Measurements from ENCODE around the gene DGKA. TPM values are rescaled to one million over a fixed set of nuclear protein-coding genes. Genes with fewer than 3 reads are reported as not detected.
"Not testable (repeated sequence)": the region's sequence is repeated elsewhere in the genome, so short reads cannot be mapped to it uniquely, and the experiment has no call there.

Gene DGKA
- total RNA-seq, 2 donors from 2014 or later: 343 to 396 TPM

DNA sequence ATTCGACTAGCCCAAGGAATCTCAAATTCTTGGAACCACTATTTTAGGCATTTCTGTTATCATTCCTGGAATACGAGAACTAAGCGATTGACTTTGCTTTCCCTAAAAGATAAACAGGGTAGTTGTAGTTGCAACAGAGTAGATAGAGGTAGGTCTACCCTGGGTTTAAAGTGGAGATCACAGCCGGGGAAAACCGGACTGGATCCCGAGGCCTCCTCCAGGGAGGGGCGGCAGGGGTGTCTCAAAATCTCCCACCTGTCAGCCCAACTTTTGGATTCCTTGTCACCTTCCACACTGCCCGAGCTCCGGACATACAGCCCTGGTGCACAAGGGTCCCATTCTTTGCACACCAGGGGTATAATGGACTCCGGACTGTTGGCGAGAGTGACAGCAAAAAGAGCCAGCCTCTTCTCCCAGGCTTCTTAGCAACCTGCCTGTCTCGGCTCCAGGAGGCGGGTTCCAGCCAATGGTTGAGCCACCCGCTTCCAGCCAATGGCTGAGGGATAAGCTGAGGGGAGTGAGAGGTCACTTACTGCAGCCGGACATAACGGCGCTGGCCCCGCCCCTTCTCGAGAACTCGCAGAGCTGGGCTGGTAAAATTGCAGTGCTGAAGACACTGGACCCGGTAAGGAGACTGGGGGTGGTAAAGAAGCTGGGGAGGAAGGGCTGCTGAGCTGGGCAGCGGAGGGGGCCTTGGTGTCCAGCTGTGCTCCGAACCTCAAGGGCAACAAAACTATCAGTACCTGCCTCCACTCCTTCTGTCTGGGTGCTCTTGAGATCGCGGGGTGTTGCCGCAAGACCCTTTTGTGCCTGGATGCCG, 66.0 kb downstream of the DGKA start, which contains the start of gene SUOX:
TSS of gene SUOX (plus strand) at position 562 of the 820 bp plus-strand sequence. CDS start 4,946 bp downstream, outside the sequence.
- H3K9me3 Mint-ChIP-seq: no peaks in the 10 kb centered on the region

DNA sequence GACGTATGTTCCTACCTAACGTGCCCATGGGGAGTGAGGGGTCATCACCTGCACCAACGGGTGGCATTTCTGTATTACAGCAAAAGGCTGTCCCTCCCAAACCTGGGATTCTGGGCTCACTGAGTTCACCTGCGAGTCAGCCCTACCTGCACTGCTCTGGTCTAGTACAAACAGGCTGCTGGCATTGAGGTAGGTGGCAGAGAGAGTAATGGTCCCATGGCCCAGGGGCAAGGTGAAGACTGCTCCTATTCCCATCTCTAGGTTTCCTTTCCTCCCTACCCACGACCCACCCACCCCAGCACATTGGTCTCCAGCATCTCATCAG, 66.5 kb downstream of the DGKA start:
- H3K4me1 Mint-ChIP-seq (ENCODE audit: low read depth): peaks cover 23% of the 10 kb centered on the region
- peak overlapping the region; percentile 82 to 83 for H3K4me3 Mint-ChIP-seq
- ATAC-seq (replicated peaks in 1 of 2): peak; percentile 7 to 19
- no peak for DNase-seq
- H3K27ac Mint-ChIP-seq: no peak overlapping the region
- H3K36me3 Mint-ChIP-seq (ENCODE audit: insufficient read depth in 2 of 2): peaks cover 0 to 4% of the 10 kb centered on the region in 2 donors
- H3K9me3 Mint-ChIP-seq: no peaks in the 10 kb centered on the region
- no peaks in the 10 kb centered on the region for H3K27me3 Mint-ChIP-seq (ENCODE audit: low read depth)

More for the DNA sequence above, 66.0 kb downstream of the DGKA start, which contains the start of gene SUOX:
- Mint-ChIP-seq H3K27ac (no peak within 1 kb of the TSS), H3K4me3 (peak within 1 kb of the TSS; percentile 82 to 83), H3K27me3 (ENCODE audit: low read depth) (no peaks in the 10 kb centered on the region), H3K4me1 (ENCODE audit: low read depth) (peaks cover 23% of the 10 kb centered on the region), H3K36me3 (ENCODE audit: insufficient read depth in 2 of 2) (peaks cover under 1 to 8% of the 10 kb centered on the region in 2 donors)
- ATAC-seq (replicated peaks in 1 of 2) (peak; percentile 88 to 92), DNase-seq (peak; percentile 46 to 67)

DNA sequence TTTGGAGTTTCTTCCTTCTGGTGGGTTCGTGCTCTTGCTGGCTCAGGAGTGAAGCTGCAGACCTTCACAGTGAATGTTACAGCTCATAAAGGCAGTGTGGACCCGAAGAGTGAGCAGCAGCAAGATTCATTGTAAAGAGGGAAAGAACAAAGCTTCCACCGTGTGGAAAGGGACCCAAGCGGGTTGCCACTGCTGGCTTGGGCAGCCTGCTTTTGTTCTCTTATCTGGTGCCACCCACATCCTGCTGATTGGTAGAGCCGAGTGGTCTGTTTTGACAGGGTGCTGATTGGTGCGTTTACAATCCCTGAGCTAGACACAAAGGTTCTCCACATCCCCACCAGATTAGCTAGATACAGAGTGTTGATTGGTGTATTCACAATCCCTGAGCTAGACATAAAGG, 68.6 kb downstream of the DGKA start:
- not testable (repeated sequence) for H3K4me3 Mint-ChIP-seq; ATAC-seq (replicated peaks in 1 of 2); DNase-seq; H3K36me3 Mint-ChIP-seq (ENCODE audit: insufficient read depth in 2 of 2); H3K9me3 Mint-ChIP-seq; H3K27ac Mint-ChIP-seq; H3K27me3 Mint-ChIP-seq (ENCODE audit: low read depth)
- peaks cover 23% of the 10 kb centered on the region for H3K4me1 Mint-ChIP-seq (ENCODE audit: low read depth)

DNA sequence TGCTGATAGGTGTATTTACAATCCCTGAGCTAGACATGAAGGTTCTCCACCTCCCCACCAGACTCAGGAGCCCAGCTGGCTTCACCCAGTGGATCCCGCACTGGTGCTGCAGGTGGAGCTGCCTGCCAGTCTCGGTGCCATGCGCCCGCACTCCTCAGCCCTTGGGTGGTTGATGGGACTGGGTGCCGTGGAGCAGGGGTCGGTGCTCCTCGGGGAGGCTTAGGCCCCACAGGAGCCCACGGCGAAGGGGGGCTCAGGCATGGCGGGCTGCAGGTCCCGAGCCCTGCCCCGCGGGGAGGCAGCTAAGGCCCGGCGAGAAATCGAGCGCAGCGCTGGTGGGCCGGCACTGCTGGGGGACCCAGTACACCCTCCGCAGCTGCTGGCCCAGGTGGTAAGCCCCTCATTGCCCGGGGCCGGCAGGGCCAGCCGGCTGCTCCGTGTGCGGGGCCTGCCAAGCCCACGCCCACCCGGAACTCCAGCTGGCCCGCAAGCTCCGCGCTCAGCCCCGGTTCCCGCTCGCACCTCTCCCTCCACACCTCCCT, 69.1 kb downstream of the DGKA start:
- H3K9me3 Mint-ChIP-seq; DNase-seq; H3K4me3 Mint-ChIP-seq; H3K36me3 Mint-ChIP-seq (ENCODE audit: insufficient read depth in 2 of 2); ATAC-seq (replicated peaks in 1 of 2); H3K27me3 Mint-ChIP-seq (ENCODE audit: low read depth); H3K27ac Mint-ChIP-seq: not testable (repeated sequence)
- peaks cover 23% of the 10 kb centered on the region for H3K4me1 Mint-ChIP-seq (ENCODE audit: low read depth)

DNA sequence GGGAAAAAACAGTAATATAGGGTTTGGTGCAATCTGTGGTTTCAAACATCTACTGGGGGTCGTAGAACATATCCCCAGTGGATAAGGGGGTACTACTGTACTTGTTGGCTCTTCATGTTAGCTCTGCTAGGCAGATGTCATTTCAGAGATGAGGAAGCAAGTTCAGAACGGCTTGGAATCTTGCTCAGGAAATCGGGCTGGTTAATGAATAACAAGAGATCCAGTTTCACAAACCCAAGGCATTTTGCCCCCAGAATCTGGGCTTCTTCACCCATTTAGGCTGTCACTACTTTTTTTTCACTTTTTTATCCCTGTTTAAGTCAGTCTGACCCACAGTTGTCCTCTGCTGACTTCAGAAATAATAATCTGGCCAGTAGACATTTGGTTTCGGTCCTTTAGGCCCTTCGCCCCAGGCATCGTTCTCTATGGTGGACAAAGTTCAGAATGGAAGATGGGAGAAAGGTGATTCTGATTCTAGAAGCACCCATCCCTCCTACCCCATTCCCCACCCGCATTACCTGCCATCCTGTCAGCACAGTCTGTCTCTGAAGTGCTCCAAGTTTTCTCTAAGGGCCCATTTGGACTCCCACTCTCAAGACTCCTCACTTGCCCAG, 70.6 kb downstream of the DGKA start:
- H3K27ac Mint-ChIP-seq: no peak overlapping the region
- ATAC-seq (replicated peaks in 1 of 2) (no peak), DNase-seq (no peak)
- H3K4me3 Mint-ChIP-seq: no peak overlapping the region
- H3K36me3 Mint-ChIP-seq (ENCODE audit: insufficient read depth in 2 of 2): peaks cover 0 to 7% of the 10 kb centered on the region in 2 donors
- H3K4me1 Mint-ChIP-seq (ENCODE audit: low read depth): peaks cover 16% of the 10 kb centered on the region
- H3K27me3 Mint-ChIP-seq (ENCODE audit: low read depth): no peaks in the 10 kb centered on the region
- H3K9me3 Mint-ChIP-seq: no peaks in the 10 kb centered on the region

DNA sequence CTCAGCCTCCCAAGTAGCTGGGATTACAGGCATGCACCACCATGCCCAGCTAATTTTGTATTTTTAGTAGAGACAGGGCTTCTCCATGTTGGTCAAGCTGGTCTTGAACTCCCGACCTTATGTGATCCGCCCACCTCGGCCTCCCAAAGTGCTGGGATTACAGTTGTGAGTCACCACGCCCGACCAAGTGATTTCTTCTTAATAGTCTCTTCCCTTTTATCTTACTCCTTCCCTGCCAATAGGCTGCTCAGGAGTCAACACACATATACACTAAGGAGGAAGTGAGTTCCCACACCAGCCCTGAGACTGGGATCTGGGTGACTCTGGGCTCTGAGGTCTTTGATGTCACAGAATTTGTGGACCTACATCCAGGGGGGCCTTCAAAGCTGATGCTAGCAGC, 72.4 kb downstream of the DGKA start:
- H3K27me3 Mint-ChIP-seq (ENCODE audit: low read depth); ATAC-seq (replicated peaks in 1 of 2); DNase-seq; H3K27ac Mint-ChIP-seq; H3K4me3 Mint-ChIP-seq; H3K9me3 Mint-ChIP-seq; H3K36me3 Mint-ChIP-seq (ENCODE audit: insufficient read depth in 2 of 2): not testable (repeated sequence)
- H3K4me1 Mint-ChIP-seq (ENCODE audit: low read depth): peaks cover 19% of the 10 kb centered on the region

Other genes with a start within 250 kb of the DGKA start
- gene ITGA7, start 223.3 kb upstream of the DGKA start, total RNA-seq: 1 to 10 TPM; 6.6 to 8.9 TPM
- gene BLOC1S1, start 215.1 kb upstream of the DGKA start, total RNA-seq: 100 to 1,000 TPM; 116 to 121 TPM
- 1 to 10 TPM; 7.3 to 9.3 TPM for gene RDH5, start 210.8 kb upstream of the DGKA start, total RNA-seq
- gene CD63, start 202.2 kb upstream of the DGKA start, total RNA-seq: 100 to 1,000 TPM; 122 to 154 TPM
- gene GDF11, start 188.0 kb upstream of the DGKA start, total RNA-seq: 1 to 10 TPM; 3.4 to 4.8 TPM
- 100 to 1,000 TPM; 106 to 127 TPM for gene SARNP, start 113.4 kb upstream of the DGKA start, total RNA-seq
- 10 to 100 TPM; 29.5 to 33.5 TPM for gene ORMDL2, start 113.1 kb upstream of the DGKA start, total RNA-seq
- 10 to 100 TPM; 24.1 to 24.4 TPM for gene DNAJC14, start 101.6 kb upstream of the DGKA start, total RNA-seq
- gene MMP19, start 88.2 kb upstream of the DGKA start, total RNA-seq: under 1 TPM; 0.41 to 0.81 TPM
- 10 to 100 TPM; 35.1 to 36.6 TPM for gene PYM1, start 3.3 kb upstream of the DGKA start, total RNA-seq
- gene PMEL, start 34.9 kb downstream of the DGKA start, total RNA-seq: 1 to 10 TPM in 1 of 2 donors, under 1 TPM in 1; 1.00 to 1.9 TPM
- 100 to 1,000 TPM in 1 of 2 donors, 10 to 100 TPM in 1; 89.2 to 103 TPM for gene CDK2, start 35.7 kb downstream of the DGKA start, total RNA-seq
- 10 to 100 TPM; 49.4 to 56.6 TPM for gene RAB5B, start 42.9 kb downstream of the DGKA start, total RNA-seq
- 1 to 10 TPM; 7.8 to 9.9 TPM for gene SUOX, start 66.1 kb downstream of the DGKA start, total RNA-seq
- 10 to 100 TPM; 22.8 to 25.0 TPM for gene IKZF4, start 89.9 kb downstream of the DGKA start, total RNA-seq
- gene RPS26, start 110.8 kb downstream of the DGKA start, total RNA-seq: 10 to 100 TPM; 23.0 to 28.9 TPM
- 1 to 10 TPM; 1.4 to 1.9 TPM for gene ERBB3, start 149.0 kb downstream of the DGKA start, total RNA-seq
- gene PA2G4, start 173.4 kb downstream of the DGKA start, total RNA-seq: 100 to 1,000 TPM; 226 to 265 TPM
- gene RPL41, start 185.5 kb downstream of the DGKA start, total RNA-seq: 1,000 to 10,000 TPM; 5,172 to 5,269 TPM
- 10 to 100 TPM in 1 of 2 donors, 1 to 10 TPM in 1; 7.4 to 11.8 TPM for gene ZC3H10, start 187.1 kb downstream of the DGKA start, total RNA-seq
- 10 to 100 TPM; 74.6 to 84.6 TPM for gene ESYT1, start 197.1 kb downstream of the DGKA start, total RNA-seq
- gene MYL6B, start 221.4 kb downstream of the DGKA start, total RNA-seq: 100 to 1,000 TPM in 1 of 2 donors, 10 to 100 TPM in 1; 96.3 to 111 TPM
- 100 to 1,000 TPM; 391 to 492 TPM for gene MYL6, start 227.2 kb downstream of the DGKA start, total RNA-seq

All from activated T-cell treated with anti-CD3 and anti-CD28 coated beads, Interleukin-2, amount 50 U/mL, for 72 hours (primary cell).